ENCODE data around the gene DLGAP1. TPM values are rescaled to one million over a fixed set of nuclear protein-coding genes. Genes with fewer than 3 reads are reported as not detected.

Gene DLGAP1
- total and polyA plus RNA-seq, 10 of the 15 experiments (the other 5 are each of a cell fraction or from before 2014, with no cell fraction given) = 0.23 to 27.6 (median 1.9) TPM

- TF ChIP-seq SP1 (IDR thresholded peaks at IDR 0.05; ENCODE audit: low read depth, low read length) = no peak
- TF ChIP-seq BHLHE40 (IDR thresholded peaks at IDR 0.05; ENCODE audit: borderline replicate concordance in 1 of 2, low read depth in 2 of 2, low read length in 1 of 2) = peak; percentile 80 to 85
- TF ChIP-seq ELK1 (IDR thresholded peaks at IDR 0.05; ENCODE audit: low read depth, low read length) = no peak
- no peak for TF ChIP-seq ZNF217 (IDR thresholded peaks at IDR 0.05)
- no peak for TF ChIP-seq IKZF1 (conservative IDR thresholded peaks at IDR 0.05)
- no peak for TF ChIP-seq KLF5 (IDR thresholded peaks at IDR 0.05; ENCODE audit: partially characterized antibody)
- peak; percentile 42; the same call in 1 of the 2 replicates for TF ChIP-seq MTA2 (IDR thresholded peaks at IDR 0.05; ENCODE audit: low read depth)
- TF ChIP-seq IKZF2 (IDR thresholded peaks at IDR 0.05) = peak; percentile 29 to 30; a peak in 2 of 4 replicates
- no peak for TF ChIP-seq IRF4 (IDR thresholded peaks at IDR 0.05; ENCODE audit: low read depth, low read length)
- no peak for TF ChIP-seq KAT2A (conservative IDR thresholded peaks at IDR 0.05; ENCODE audit: control insufficient read depth, low read depth, low read length)
- TF ChIP-seq CHD1 (IDR thresholded peaks at IDR 0.05; ENCODE audit: low read depth, low read length) = no peak
- TF ChIP-seq PML (IDR thresholded peaks at IDR 0.05; ENCODE audit: low read length) = no peak
- no peak for TF ChIP-seq SIX5 (IDR thresholded peaks at IDR 0.05; ENCODE audit: low read depth, low read length, severe bottlenecking)
- no peak for TF ChIP-seq MEF2A (IDR thresholded peaks at IDR 0.05; ENCODE audit: insufficient read depth, low read depth, low read length)
- peak in 1 of 2 experiments; percentile 28; a peak in 1 of 4 replicates for TF ChIP-seq EP300 (IDR thresholded peaks at IDR 0.05; ENCODE audit: borderline replicate concordance in 1 of 2, control insufficient read depth in 1 of 2, low read depth in 2 of 2, low read length in 2 of 2)
- TF ChIP-seq NR2F1 (conservative IDR thresholded peaks at IDR 0.05) = no peak
- TF ChIP-seq ZBTB33 (IDR thresholded peaks at IDR 0.05) = no peak
- TF ChIP-seq SPI1 (IDR thresholded peaks at IDR 0.05; ENCODE audit: borderline replicate concordance, insufficient read depth, low read depth, low read length) = no peak
- no peak for TF ChIP-seq SRF (IDR thresholded peaks at IDR 0.05; ENCODE audit: low read depth in 2 of 2, low read length in 2 of 2)
Measured at GRCh38 chr18:3495691-3496430, 959.2 kb downstream of the DLGAP1 start (continued).
